HG02571 (cell line): ENCODE results near the gene RARA.
"Not testable (repeated sequence)": the region's sequence is repeated elsewhere in the genome, so short reads cannot be mapped to it uniquely, and the experiment has no call there.

ENCODE experiments used
- ATAC-seq: cut with Tn5 transposase; IDR thresholded peaks from one replicate; pipeline ENCODE4 v1.9.1; 2021; ENCODE audit warnings: mild to moderate bottlenecking, moderate library complexity; ENCODE audit not compliant: unreplicated experiment

Gene RARA

DNA sequence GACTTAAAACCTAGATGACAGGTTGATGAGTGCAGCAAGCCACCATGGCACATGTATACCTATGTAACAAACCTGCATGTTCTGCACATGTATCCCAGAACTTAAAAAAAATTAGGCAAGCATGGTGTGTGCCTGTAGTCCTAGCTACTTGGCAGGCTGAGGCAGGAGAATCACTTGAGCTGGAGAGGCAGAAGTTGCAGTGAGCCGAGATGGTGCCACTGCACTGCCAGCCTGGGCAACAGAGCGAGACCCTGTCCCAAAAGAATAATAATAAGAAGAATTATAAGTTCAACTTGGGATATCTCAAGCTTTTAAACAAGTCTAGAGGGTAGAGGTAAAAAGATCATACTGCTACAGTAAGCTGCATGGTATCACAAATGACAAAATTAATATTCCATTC, 11.5 kb upstream of the RARA start:
- ATAC-seq, result no peak

DNA sequence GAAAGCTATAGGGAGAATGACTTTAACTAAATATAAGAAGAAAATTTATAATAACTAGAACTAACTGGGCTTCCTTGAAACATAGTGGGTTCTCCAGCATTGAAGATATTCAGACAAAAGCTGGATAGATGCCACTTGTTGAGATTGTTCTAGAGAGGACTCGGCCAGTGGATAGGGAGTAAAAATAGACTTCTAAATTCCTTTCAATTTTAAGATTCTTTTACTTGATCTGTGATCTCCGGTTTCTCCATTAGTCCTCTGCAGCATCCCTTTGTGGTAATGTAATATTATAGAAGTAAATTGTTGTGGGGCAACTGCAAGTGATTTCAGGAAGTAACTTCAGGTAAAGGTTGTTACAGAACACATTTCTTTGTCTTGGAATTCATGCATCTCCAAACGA, 10.3 kb upstream of the RARA start:
- no peak for ATAC-seq

DNA sequence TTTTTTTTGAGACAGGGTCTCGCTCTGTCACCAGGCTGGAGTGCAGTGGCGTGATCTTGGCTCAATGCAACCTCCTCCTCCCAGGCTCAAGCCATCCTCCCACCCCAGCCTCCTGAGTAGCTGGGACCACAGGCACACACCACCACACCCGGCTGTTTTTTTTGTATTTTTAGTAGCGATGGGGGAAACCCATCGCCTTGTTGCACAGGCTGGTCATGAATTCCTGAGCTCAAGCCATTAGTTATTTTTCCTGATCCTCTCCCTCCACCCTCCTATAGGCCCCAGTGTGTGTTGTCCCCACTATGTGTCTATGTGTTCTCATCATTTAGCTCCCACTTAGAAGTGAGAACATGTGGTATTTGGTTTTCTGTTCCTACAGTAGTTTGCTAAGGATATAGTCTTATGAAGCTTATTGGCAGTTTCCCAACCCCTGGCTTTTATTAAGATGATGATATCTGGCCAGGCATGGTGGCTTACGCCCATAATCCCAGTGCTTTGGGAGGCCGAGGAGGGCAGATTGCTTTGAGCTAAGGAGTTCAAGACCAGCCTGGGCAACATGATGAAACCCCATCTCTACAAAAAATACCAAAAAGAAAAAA, 9.7 kb upstream of the RARA start:
- ATAC-seq, result not testable (repeated sequence)

GRCh38 chr17:40301315-40301714, 7.7 kb upstream of the RARA start:
- ATAC-seq, result no peak

DNA sequence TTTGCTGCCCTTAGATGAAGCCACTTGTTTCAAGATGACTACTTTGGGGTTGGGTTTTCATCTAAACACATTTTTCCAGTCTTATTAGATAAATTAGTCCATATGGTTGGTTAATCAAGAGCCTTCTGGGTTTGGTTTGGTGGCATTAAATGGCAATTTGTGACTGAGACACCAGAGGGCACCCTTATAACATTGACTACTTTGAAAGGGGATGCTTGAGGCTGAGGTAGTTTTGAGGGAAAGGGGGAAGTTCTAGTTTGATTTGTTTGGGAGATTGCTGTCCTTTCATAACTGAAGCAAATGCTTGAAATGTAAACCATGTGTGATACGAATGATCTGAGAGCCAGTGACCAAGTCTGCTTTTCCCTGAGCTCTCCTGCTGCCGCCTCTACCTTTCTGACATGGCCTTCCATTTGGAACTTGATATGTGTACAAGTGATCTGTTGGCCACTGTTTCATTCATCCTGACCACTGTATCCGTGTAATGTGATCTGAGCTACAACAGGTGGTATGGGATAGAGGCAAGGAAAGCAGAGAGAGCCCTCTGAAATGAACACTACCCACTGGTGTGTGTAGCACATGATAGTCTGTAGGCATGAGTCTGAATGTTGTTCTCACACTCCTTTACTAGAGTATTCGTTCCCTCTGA, 5.8 kb upstream of the RARA start:
- ATAC-seq, result no peak

- no peak for ATAC-seq
These were observed 5.0 kb upstream of the RARA start for GRCh38 chr17:40303708-40304551.

- not testable (repeated sequence) for ATAC-seq
These were observed 4.5 kb upstream of the RARA start for GRCh38 chr17:40304552-40304863.

DNA sequence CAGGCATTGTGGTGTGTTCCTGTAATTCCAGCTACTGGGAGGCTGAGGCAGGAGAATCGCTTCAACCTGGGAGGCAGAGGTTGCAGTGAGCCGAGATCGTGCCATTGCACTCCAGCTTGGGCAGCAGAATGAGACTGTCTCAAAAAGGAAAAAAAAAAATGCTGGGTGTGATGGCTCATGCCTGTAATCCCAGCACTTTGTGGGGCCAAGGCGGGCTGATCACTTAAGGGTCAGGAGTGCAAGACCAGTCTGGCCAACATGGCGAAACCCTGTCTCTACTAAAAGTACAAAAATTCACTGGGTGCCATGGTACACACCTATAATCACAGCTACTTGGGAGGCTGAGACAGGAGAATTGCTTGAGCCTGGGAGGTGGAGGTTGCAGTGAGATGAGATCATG, 4.1 kb upstream of the RARA start:
- ATAC-seq, result not testable (repeated sequence)

GRCh38 chr17:40306395-40306794, 2.6 kb upstream of the RARA start:
- no peak for ATAC-seq

DNA sequence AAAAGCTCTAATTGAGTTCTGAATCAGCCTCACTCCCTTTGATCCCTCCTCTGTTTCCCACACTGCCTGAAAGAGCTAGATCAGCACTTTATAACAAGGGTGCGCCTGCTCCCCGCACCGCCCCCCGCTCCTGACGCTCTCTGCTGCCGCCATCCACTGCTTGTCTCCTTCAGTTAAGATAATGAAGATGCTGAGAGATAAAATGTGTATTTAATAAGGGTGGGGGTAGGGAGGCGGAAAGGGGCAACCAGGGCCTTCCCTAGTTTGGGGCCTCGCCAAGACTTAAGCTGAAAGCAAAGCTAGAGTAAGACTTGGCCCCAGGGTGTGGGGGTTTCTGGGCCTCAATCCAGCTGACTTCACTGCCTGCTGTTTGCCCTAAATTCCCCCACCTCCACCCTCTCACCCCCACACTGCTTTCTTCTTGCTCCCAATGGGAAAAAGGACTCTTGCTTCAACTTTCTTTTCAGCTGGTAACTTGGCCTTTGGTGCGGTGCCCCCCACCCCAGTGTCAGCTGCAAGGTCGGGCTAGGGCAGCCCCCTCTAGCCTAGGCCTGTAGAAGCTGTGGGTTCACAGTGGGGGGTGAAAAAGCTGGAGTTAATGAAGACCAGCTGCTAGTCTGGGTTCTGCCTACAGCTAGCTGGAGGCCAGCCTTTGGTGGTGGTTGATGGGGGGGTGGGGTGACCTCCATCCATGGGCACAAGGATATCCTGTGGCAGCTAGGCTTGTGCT, 1.8 kb upstream of the RARA start:
- ATAC-seq, result no peak

- no peak for ATAC-seq
These were observed 1.2 kb upstream of the RARA start for GRCh38 chr17:40307740-40308239.

DNA sequence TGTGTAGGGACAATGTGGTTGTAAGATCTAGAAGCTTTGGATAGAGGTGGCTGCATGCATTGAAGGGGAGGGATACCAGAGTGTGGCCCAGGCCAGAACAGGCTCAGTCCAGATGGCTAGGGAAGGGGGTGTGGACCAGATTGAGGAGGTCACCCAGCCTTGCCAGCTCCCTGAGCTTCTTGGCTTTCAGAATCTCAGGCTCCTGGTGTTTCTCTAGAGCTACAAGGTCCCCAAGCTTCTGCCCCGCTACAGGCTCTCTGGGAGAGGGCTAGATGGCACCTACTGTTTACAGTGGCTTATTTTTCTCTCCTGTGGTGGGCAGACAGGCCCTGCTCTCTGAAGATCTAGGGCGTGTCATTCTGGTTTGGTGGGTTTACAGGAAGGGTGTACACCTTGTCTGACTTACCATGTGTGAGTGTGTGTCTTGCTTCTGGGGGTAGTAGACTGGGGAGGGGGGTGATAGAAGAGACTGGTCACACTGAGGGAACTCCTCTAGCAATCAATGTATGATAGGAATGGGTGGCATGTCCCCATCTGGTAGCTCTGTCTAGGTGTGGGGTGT, 1.1 kb downstream of the RARA start:
- ATAC-seq, result no peak

DNA sequence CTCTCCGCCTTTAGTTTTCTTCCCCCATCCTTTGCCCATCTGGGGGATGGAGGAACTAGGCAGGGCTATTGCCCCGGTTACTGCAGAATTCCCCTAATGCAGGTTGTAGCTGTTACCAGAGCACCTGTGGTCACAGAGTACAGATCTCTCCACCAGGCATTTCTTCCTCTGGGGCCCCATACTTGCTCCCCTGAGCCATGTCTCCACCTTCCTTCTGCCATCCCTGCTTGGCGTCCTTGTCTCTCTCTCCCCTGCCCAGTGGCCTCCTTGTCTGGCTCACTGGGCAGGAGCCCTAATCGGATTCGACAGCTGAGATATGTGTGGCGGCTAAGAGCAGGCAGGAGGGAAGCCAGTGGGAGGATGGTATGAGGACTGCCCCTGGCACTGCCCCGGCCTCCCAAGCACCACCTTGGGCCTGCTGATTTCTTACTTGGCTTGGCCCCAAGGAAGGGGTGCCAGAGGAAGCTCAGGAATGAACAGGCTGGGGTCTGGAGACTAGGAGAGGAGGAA, 2.0 kb downstream of the RARA start:
- ATAC-seq, result no peak

GRCh38 chr17:40311575-40311974, 2.6 kb downstream of the RARA start:
- ATAC-seq, result no peak

GRCh38 chr17:40312131-40312731, 3.3 kb downstream of the RARA start:
- ATAC-seq, result no peak

- no peak for ATAC-seq
These were observed 4.1 kb downstream of the RARA start for GRCh38 chr17:40312893-40313667.

GRCh38 chr17:40313668-40314583, 4.9 kb downstream of the RARA start:
- no peak for ATAC-seq

DNA sequence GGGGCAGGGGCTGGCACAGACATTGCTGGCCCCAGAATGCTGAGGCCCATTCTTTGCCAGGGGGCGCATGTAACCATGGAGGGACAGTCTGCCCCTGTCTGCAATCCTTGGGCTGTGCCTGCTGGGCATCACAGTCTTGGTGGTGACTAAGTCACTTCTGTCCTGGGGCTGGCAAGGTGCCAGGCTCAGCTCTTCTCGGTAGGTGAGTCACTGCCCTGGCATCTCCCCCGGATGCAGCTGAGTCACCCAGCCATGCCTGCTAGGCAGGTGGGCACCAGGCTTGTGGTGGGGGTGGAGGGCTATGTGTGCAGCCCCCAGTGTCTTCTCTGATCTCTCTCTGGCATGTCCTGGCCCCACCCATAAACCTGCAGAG, 5.6 kb downstream of the RARA start:
- ATAC-seq, result no peak

DNA sequence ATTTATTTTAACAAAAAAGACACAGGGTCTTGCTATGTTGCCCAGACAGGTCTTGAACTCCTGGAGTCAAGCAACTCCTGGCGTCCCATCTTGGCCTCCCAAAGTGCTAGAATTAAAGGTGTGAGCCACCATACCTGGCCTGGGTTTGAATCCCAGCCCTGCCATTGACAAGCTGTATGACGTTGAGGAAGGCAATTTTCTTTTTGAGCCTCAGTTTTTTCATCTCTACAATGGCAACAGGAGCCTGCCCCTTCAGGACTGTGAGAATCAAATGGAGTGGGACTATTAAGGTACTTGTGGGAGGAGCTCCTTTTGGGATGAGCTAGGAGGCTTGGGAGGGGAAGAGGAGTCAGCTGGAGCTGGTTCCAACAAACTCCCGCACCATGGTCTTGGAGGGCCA, 6.2 kb downstream of the RARA start:
- ATAC-seq, result no peak
